GM21447 (cell line): ENCODE data around the gene CARNS1.
A peak's percentile ranks its signal among the peaks of the same experiment; 100 is the strongest.
"Not testable (repeated sequence)": the region's sequence is repeated elsewhere in the genome, so short reads cannot be mapped to it uniquely, and the experiment has no call there.

Experiments
- ATAC-seq: cut with Tn5 transposase; IDR thresholded peaks from one replicate; pipeline ENCODE4 v1.9.1; 2021; ENCODE audit not compliant: unreplicated experiment

CARNS1 gene

GRCh38 chr11:67423891-67424613 is 8.6 kb downstream of the CARNS1 start:
- no peak for ATAC-seq

- not testable (repeated sequence) for ATAC-seq
Measured at GRCh38 chr11:67427364-67427859, 11.9 kb downstream of the CARNS1 start.

- ATAC-seq = peak; percentile 76
Measured at GRCh38 chr11:67428052-67429001, 12.8 kb downstream of the CARNS1 start, which contains the start of gene RPS6KB2. Gene RPS6KB2 (plus strand): TSS chr11:67428494. CDS start chr11:67428546, 52 bp downstream.

GRCh38 chr11:67429038-67429668 is 13.7 kb downstream of the CARNS1 start:
- no peak for ATAC-seq

GRCh38 chr11:67429722-67430121 is 14.2 kb downstream of the CARNS1 start:
- ATAC-seq = no peak

- no peak for ATAC-seq
Measured at GRCh38 chr11:67431346-67432249, 16.1 kb downstream of the CARNS1 start.

- no peak for ATAC-seq
Measured at GRCh38 chr11:67432655-67433349, 17.3 kb downstream of the CARNS1 start.

GRCh38 chr11:67433536-67434394 is 18.3 kb downstream of the CARNS1 start:
- no peak for ATAC-seq

GRCh38 chr11:67434395-67434881 is 19.0 kb downstream of the CARNS1 start:
- ATAC-seq = no peak

- no peak for ATAC-seq
Measured at GRCh38 chr11:67435031-67435726, 19.7 kb downstream of the CARNS1 start.

- ATAC-seq = no peak
Measured at GRCh38 chr11:67435727-67436458, 20.4 kb downstream of the CARNS1 start.

GRCh38 chr11:67436459-67437081 is 21.1 kb downstream of the CARNS1 start:
- ATAC-seq = peak; percentile 45

GRCh38 chr11:67437082-67437808 is 21.8 kb downstream of the CARNS1 start, which contains the start of gene PTPRCAP:
Gene PTPRCAP (minus strand): TSS chr11:67437682. CDS start chr11:67437619, 63 bp downstream.
- peak; percentile 31 for ATAC-seq

- no peak for ATAC-seq
Measured at GRCh38 chr11:67437809-67438157, 22.3 kb downstream of the CARNS1 start.

- ATAC-seq = no peak
Measured at GRCh38 chr11:67438158-67438902, 22.9 kb downstream of the CARNS1 start.
